IMR-90 (cell line): ENCODE results near the gene CSNK2A3.

Experiments
- CTCF ChIP-seq: conservative IDR thresholded peaks from 2 replicates; pipeline ENCODE4 v1.5.1; 2012; ENCODE audit warnings: mild to moderate bottlenecking, low read depth, low read length, improper control_type of control experiment
- POLR2A ChIP-seq: IDR thresholded peaks from 2 replicates; pipeline ENCODE4 v1.6.1; 2012; ENCODE audit warnings: mild to moderate bottlenecking, low read depth, low read length
- SMC3 ChIP-seq: fragments of 150-350 bp; IDR thresholded peaks from 2 replicates; pipeline ENCODE4 v1.6.1; 2016; ENCODE audit warnings: low read depth, mild to moderate bottlenecking, antibody characterized with exemption, low read length, moderate library complexity
- USF2 ChIP-seq: fragments of 150-350 bp; IDR thresholded peaks from 2 replicates; pipeline ENCODE4 v1.6.1; 2017; ENCODE audit warnings: mild to moderate bottlenecking, antibody characterized with exemption, low read length, low read depth

GRCh38 chr11:11391796-11392463 is 38.9 kb upstream of the CSNK2A3 start:
- TF ChIP-seq CTCF, result no peak
- TF ChIP-seq POLR2A, result no peak
- no peak for TF ChIP-seq SMC3
- no peak for TF ChIP-seq USF2
